GM12891 (cell line): Measurements from ENCODE around the gene MCTP1.

Experiments used
- DNase-seq: peaks from one replicate; pipeline ENCODE4 v3.0.0; 2011; ENCODE audit warnings: low spot score; ENCODE audit not compliant: insufficient read length
- FAIRE-seq: peaks from 2 replicates; lab custom pipeline; 2011; peaks lifted over from hg19 to GRCh38; lab: Jason Lieb, UNC
- PAX5 ChIP-seq: IDR thresholded peaks from 2 replicates; pipeline ENCODE4 v1.6.1; 2011; ENCODE audit warnings: low read length, moderate library complexity, mild to moderate bottlenecking; ENCODE audit not compliant: insufficient read depth, severe bottlenecking
- POLR2A ChIP-seq: IDR thresholded peaks from 2 replicates; pipeline ENCODE4 v1.6.1; 2011; ENCODE audit warnings: low read depth, low read length, control low read depth
- POLR2AphosphoS5 ChIP-seq: IDR thresholded peaks from 2 replicates; pipeline ENCODE4 v1.6.1; 2011; ENCODE audit warnings: low read depth, low read length, control low read depth
- POU2F2 ChIP-seq: IDR thresholded peaks from 2 replicates; pipeline ENCODE4 v1.6.1; 2011; ENCODE audit warnings: low read depth, mild to moderate bottlenecking, control low read depth, low read length, moderate library complexity
- SPI1 ChIP-seq: IDR thresholded peaks from 2 replicates; pipeline ENCODE4 v1.6.1; 2011; ENCODE audit warnings: low read depth, low read length, control low read depth
- TAF1 ChIP-seq: IDR thresholded peaks from 2 replicates; pipeline ENCODE4 v1.6.1; 2011; ENCODE audit warnings: low read depth, low read length, control low read depth

The MCTP1 gene

DNA sequence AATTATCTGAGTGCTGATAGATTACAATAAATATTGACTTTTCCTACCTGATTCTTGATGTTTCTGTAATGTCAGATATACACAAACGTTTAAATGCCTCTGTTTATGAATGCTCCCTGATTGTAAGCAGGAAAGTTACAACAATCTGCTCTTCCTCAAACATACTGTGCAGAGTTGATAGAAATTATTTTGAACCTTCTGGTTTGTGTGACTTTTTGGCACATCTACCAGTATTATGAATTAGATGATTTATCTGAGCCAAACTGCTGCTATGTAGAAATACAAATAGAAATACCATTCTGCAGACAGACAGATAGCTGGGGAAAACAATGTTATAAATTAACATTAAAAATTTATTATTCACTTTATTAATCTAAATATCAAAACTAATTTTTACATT, 553.4 kb downstream of the MCTP1 start:
- DNase-seq (no peak), FAIRE-seq (no peak)
- TF ChIP-seq POU2F2 = no peak
- TF ChIP-seq POLR2A = no peak
- no peak for TF ChIP-seq TAF1
- no peak for TF ChIP-seq PAX5
- no peak for TF ChIP-seq SPI1
- no peak for TF ChIP-seq POLR2AphosphoS5

DNA sequence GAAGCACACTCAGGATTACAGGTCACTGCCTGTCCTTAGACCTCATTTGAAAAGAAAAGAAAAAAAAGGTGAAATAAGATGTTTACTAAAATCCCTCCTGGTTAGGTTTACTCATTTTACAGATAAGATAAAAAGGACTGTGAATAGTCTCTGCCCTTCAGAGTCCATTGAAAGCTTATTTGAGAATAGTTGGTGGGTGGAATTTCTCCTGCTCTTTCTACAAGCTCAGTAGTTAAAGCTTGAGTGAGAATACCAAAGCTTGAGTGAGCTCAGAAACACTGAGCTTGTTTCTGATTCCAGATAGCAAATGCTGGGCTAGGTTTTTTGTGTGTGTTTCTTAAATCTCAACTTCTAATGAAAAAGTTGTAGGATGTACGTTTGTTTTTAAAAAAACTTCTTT, 559.8 kb downstream of the MCTP1 start:
- FAIRE-seq = no peak
- TF ChIP-seq SPI1 (no peak), POLR2AphosphoS5 (no peak), POLR2A (no peak), POU2F2 (no peak), PAX5 (no peak), TAF1 (no peak)
- no peak for DNase-seq

DNA sequence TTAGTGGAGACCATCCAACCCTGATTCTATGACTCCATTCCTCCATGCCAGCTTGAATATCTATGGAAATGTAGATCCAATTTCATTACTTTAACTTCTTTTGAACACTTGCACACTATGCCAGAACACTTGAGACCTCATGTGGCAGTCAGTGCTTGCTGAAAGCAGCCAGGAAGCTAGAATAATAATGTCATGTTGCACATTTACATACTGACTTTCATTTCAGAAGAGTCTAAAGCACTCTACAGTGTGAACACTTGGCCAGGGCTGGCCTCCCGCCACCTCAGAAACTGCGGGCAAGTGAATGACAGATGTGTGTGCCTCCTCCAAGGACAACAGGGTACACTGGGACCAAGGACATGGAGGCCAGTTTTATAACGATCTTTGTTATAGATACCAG, 569.1 kb downstream of the MCTP1 start:
- TF ChIP-seq SPI1 (no peak), TAF1 (no peak), PAX5 (no peak), POLR2A (no peak), POU2F2 (no peak), POLR2AphosphoS5 (no peak)
- no peak for FAIRE-seq

GRCh38 chr5:94711785-94712184, 573.1 kb downstream of the MCTP1 start:
- DNase-seq = no peak
- TF ChIP-seq POU2F2 (no peak), TAF1 (no peak), POLR2AphosphoS5 (no peak), POLR2A (no peak), SPI1 (no peak), PAX5 (no peak)
- FAIRE-seq = no peak

More for the DNA sequence above, 569.1 kb downstream of the MCTP1 start:
- DNase-seq = no peak

GRCh38 chr5:94709277-94709676, 575.6 kb downstream of the MCTP1 start:
- FAIRE-seq (no peak), DNase-seq (no peak)
- no peak for TF ChIP-seq PAX5
- no peak for TF ChIP-seq POLR2A

- DNase-seq (no peak), FAIRE-seq (peak; percentile 31)
- TF ChIP-seq POU2F2 = no peak
- TF ChIP-seq POLR2A = no peak
- TF ChIP-seq TAF1 = no peak
- TF ChIP-seq POLR2AphosphoS5 = no peak
- no peak for TF ChIP-seq PAX5
- peak; percentile 45; the same call in 1 of the 2 replicates for TF ChIP-seq SPI1
These were observed 577.5 kb downstream of the MCTP1 start for GRCh38 chr5:94707359-94707758.

DNA sequence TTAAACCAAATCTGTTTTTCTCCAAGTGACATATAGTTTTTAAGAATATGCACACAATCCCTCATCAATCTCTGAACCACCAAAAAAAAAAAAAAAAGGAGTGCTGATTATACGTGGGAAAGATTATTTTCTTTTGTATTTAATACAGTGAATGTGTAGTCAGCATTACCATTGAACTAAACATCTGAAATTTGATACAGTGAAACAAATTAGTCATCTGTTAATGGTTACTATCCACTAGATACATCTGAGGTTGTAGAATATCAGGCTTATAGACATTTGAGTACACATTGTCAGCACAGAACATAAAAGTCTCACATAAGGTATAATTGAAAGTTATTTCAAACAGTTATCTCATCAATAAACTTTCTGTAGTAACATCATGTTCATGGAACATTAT, 579.5 kb downstream of the MCTP1 start:
- TF ChIP-seq POU2F2 (no peak), POLR2AphosphoS5 (no peak), POLR2A (no peak), PAX5 (no peak), SPI1 (no peak), TAF1 (no peak)
- FAIRE-seq (no peak), DNase-seq (no peak)

- no peak for FAIRE-seq
- DNase-seq = no peak
These were observed 582.2 kb downstream of the MCTP1 start for GRCh38 chr5:94702729-94703128.

GRCh38 chr5:94700592-94700991, 584.3 kb downstream of the MCTP1 start:
- no peak for DNase-seq
- TF ChIP-seq POU2F2 = no peak
- TF ChIP-seq SPI1 = no peak
- TF ChIP-seq POLR2A = no peak
- no peak for TF ChIP-seq PAX5
- no peak for TF ChIP-seq TAF1
- no peak for TF ChIP-seq POLR2AphosphoS5
- FAIRE-seq = no peak

More at GRCh38 chr5:94702729-94703128, 582.2 kb downstream of the MCTP1 start:
- TF ChIP-seq POLR2AphosphoS5 = no peak
- TF ChIP-seq SPI1 = peak; percentile 24

DNA sequence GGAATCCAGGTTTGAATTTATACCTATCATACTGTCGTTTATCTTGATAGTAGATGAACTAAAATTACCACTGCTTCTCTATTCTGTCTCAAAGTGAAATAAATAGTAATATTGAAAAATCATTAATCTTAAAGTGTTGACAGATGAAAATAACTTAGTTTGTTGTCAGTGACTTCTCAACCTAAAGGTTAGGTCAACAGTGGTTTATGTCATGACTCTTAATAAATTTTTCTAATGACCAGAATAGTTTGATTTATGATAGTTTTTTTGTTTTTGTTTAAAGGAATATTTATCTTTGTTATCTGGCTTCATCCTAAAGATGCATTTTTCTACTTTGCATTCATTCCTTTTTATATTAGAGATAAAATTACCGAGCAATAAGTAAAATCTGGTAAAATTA, 585.3 kb downstream of the MCTP1 start:
- FAIRE-seq (no peak), DNase-seq (no peak)
- TF ChIP-seq PAX5 (no peak), POLR2AphosphoS5 (no peak), SPI1 (no peak), POU2F2 (no peak)

GRCh38 chr5:94698197-94698596, 586.7 kb downstream of the MCTP1 start:
- DNase-seq (no peak), FAIRE-seq (no peak)
- TF ChIP-seq POLR2A (no peak), TAF1 (no peak), PAX5 (no peak), POLR2AphosphoS5 (no peak), SPI1 (no peak), POU2F2 (no peak)
